Fibroblast of the conjunctiva (primary cell): Measurements from ENCODE around the gene UNC93A.
"Not testable (repeated sequence)": the region's sequence is repeated elsewhere in the genome, so short reads cannot be mapped to it uniquely, and the experiment has no call there.

Source experiments
- DNase-seq: peaks from one replicate; pipeline ENCODE4 v3.0.0-alpha.2; 2010; ENCODE audit warnings: low read depth

UNC93A gene

DNA sequence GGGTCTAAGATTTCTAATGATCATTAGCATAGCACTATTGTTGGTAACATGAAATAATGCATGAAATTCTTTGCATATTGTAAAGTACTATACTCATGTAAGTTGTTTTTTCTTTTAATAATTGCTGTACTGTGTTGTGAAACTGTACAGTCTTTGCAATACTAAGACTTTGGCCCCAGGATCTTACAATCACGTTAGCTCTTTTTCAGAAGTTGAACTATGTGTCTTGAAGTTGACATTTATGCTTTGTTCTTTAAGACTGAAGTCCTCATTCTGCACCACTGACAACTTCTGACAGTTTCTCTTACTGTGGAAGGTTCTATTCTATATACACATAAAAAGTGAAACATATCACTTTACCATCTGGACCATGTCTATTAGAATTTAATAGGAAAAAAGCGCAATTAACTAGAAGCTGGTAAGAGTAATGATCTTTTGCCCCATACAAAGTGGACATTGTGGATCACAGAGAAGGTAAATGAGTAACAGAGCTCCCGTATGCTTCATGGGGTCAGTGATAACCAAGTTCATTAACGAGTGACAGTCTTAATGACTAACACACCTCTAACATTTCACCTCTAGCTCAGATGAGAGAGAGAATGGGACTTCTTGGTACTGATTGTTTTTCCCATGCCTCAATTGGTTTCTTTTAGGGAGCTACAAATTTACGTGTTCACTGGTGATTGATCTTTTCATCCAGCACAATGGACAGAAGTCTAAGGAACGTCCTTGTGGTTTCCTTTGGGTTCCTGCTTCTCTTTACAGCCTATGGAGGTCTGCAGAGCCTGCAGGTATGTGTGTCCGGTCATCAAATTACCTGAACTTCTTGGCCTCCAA is at the start of gene UNC93A:
UNC93A (plus strand) TSS at position 530 of the 837 bp plus-strand sequence; CDS start at position 705, 175 bp downstream.
- DNase-seq, result no peak

DNA sequence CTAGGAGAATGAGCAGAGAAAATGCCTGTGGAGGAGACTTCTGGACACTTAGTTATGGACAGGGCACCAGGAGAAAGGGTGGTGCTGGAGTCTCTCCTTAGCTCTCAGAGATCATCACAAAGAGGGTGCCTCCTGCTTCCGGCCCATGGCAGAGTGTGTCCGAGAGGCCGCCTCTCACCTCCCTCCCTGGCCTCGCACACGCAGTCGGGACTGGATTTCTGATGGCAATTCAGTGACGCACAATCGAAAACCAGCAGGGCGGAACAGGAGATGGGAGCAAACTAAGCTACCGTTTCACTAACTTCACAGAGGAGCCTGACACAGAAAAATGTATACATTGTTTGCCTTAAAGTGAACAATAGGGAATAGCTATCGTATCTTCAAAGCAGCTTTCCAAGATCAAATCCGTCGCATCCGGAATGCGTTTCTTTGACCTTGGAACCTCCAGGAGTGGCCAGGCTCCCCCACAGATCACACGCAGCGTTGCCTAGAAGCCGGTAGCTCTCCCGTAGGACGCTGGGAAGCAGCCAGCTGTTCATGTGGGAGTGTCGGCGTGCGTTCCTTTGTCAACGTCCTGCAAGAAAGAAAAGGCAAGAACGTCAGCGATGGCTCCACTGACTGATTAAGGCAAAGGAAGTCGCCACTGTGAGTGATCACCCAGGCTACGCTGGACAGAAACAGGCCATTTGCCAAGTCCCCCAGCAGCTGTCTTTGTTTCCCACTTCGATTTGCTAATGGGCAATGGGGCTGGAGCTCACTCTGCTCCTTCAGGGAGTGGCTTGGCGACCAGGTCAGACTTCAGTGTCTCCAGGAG is 49.6 kb upstream of the UNC93A start:
- DNase-seq, result not testable (repeated sequence)

DNA sequence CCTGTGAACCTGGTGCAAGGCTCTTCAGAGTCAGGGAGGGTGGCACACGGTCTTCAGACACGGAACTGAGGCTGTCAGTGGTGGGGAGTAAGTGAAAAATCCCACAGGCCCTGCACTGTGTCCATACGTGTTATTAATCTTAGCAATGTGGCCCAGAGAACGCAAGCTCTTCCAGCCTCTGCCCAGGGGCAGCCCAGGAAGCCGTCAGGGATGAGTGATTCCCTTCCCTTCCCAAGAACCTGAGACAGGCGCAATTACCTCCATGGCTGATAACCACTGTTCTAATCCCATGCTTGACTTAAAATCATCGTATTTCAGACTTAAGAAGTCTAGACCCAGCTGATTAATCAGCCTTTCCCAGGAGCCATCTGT is 49.0 kb upstream of the UNC93A start:
- DNase-seq, result not testable (repeated sequence)

DNA sequence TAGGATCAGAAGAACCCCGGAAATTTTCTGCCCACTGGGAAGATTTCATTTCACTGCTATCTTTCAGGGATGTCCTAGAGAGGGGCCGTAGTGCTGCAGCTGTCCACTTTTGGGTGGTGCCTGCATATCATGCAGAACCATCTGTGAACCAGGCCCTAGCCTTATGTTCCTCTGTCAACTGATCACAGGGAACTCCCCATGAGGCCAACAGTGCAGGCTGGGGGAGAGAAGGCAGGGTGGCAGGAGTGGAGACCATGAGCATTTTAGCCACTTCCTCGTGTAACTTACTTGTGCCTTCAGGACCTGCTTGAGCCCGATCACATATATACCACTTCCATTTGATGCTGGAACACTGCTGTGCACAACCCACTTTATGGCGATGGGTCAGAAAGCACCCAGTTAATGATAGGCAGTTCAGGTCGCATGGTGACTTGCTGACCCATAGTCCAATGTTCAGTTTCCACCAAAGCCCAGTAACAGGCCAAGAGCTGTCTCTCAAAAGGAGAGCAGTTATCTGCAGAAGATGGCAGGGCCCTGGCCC is 48.5 kb upstream of the UNC93A start:
- DNase-seq, result not testable (repeated sequence)

DNA sequence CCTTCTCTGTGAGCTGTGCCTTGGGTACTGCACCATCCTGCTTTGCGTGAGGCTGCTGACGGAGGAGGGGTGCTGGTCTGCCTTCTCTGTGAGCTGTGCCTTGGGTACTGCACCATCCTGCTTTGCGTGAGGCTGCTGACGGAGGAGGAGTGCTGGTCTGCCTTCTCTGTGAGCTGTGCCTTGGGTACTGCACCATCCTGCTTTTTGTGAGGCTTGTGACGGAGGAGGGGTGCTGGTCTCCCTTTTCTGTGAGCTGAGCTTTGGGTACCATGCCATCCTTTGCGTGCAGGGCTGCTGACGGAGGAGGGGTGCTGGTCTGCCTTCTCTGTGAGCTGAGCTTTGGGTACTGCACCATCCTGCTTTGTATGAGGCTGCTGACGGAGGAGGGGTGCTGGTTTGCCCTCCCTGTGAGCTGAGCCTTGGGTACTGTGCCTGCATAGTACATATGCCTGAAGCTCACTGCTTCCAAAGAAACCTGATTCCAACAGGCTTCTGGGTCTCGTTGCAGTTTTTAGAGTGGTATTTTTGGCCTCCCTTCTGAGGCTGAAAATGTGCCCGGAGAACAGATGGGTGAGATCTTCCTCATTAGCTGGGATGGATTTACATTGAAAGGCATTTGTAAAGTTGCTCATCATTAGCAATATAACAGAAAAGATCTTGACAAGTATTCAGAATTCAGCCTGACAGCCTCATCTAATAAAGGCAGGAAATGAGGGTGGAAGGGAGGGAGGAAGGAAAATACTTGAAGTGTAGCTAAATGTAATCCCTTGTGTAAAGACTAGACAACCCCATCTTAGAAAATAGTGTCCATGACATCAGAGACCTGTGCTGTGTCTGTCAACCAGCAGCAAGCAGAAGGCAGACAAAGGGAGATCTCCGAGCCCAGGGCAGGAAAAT is 46.8 kb upstream of the UNC93A start:
- DNase-seq, result no peak

DNA sequence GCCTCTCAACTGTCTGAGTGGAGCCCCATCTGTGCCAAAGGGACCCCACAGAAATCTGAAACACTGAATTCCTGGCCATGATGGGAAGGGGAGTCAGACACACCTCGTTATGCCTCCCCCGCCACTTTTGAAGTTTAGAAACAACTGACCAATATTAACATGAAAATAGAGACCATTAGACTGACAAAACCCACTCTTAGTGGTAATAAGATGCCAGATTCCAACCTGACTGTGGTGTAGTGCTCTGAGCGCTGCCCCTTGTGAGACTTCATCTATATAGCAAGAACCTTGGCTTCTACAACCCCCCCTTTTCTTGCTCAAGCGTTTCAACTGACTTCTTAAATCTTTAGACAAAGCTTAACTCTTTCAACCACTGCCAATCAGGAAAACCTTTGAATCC is 46.1 kb upstream of the UNC93A start:
- DNase-seq, result no peak

DNA sequence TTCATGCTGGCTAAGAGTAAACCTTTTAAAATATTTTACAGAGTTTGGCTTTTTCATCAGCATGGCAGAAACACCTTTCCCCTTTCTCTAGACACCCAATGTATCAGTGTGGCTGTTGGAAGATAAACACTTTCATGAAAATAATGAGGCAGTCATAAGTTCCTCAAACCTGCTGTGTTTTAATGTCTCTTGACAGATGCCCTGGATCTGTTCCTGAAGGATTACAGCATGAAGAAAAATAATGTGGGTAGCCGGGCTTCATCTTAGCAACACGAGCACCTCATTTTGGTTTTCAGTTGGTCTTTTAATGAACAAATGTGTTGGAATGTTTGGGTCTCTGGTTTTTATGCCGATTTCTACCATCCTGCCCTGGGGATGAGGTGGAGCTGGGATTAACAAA is 45.5 kb upstream of the UNC93A start:
- no peak for DNase-seq

DNA sequence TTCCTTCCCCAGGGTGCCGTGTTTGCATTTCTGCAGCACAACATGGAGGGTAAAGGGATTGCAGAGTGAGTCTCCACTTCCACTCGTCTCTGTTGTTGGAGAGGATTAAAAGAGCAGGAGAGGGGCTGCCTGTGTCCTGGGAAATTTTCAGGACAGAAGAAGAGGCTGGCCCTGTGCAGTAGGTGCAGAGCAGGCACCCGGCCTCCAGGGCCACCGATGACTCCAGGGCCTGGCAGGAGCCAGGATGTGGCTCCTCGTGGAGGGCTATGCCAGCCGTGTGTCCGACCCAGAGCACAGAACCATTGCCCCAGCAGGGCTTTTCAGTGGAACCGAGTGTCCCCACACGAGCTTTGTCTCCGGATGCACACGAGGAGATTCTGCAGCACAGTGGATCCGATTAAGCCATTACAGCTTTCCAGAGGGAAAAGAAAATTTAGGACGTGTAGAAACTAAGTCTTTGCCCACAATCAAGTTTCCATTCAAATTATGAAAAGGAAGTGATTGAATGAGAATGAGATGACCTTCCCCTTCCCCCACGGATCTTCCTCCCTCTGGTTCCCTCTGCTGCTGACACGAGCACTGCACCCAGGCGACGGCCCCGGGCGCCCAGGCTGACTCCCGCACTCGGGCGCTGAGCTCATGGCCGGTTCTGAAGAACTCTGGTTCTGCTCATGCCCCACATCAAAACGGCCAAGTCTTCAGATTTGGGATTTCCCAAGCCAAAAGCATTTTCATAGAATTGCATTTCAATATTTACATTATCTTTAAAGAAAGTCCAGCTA is 43.1 kb upstream of the UNC93A start:
- DNase-seq, result no peak

- not testable (repeated sequence) for DNase-seq
These were observed 42.1 kb upstream of the UNC93A start for GRCh38 chr6:167248878-167249455.

GRCh38 chr6:167252271-167252670 is 38.8 kb upstream of the UNC93A start:
- no peak for DNase-seq

- DNase-seq, result no peak
These were observed 35.1 kb upstream of the UNC93A start for GRCh38 chr6:167255918-167256553.

DNA sequence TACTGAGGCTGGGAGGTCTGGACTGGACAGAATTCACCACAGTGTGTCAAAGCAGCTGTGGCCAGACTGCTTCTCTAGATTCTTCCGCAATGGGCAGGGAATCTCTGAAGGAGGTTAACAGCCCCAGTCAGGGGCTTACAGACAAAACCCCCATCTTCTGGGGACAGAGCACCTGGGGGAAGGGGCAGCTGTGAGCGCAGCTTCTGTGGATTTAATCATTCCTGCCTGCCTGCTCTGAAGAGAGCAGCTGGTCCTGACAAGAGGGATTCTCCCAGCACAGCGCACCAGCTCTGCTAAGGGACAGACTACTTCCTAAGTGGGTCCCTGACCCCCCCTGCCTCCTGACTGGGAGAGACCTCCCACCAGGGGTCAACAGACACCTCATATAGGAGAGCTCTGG is 32.5 kb upstream of the UNC93A start:
- DNase-seq, result no peak

DNA sequence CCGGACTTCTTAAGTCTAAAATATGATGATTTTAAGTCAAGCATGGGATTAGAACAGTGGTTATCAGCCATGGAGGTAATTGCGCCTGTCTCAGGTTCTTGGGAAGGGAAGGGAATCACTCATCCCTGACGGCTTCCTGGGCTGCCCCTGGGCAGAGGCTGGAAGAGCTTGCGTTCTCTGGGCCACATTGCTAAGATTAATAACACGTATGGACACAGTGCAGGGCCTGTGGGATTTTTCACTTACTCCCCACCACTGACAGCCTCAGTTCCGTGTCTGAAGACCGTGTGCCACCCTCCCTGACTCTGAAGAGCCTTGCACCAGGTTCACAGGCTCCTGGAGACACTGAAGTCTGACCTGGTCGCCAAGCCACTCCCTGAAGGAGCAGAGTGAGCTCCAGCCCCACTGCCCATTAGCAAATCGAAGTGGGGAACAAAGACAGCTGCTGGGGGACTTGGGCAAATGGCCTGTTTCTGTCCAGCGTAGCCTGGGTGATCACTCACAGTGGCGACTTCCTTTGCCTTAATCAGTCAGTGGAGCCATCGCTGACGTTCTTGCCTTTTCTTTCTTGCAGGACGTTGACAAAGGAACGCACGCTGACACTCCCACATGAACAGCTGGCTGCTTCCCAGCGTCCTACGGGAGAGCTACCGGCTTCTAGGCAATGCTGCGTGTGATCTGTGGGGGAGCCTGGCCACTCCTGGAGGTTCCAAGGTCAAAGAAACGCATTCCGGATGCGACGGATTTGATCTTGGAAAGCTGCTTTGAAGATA is 24.9 kb upstream of the UNC93A start:
- DNase-seq, result not testable (repeated sequence)

- DNase-seq, result no peak
These were observed 24.1 kb upstream of the UNC93A start for GRCh38 chr6:167266830-167267555.

GRCh38 chr6:167267556-167267898 is 23.6 kb upstream of the UNC93A start:
- DNase-seq, result not testable (repeated sequence)

- no peak for DNase-seq
These were observed 23.2 kb upstream of the UNC93A start for GRCh38 chr6:167267921-167268401.

DNA sequence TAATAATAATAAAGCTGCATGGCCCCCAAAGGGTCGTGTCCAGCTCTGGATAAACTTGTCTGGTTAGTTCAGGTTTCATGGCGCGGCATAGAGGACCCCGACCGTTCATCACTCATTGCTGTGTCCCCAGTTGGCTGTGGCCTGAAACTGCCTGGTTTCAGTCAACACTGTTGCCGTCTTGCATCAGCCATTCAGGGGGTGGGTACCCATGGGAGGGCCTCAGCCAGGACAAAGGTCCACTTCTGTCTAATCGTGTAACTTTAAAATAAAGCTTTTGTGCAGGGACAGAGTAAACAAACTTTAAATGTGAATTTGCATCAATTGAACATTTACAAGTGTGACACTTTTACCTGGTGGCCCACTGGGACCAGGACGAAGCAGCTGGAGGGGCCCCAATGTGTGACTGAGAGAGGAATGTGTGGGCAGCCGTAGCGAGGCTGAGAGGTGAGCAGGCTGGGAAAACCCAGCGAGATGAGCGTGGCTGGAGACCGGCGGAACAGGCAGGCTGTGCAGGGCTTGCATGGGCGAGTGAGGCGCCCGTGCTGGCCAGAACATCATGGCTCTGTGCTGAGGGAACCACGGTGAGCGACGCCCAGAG is 22.3 kb upstream of the UNC93A start:
- DNase-seq, result no peak
